DOHH2 (cell line): ENCODE data around the gene VEGFC.

Experiments
- H3F3A ChIP-seq: fragments of 200-600 bp; sonication (generic), shearing (Covaris generic); 2 replicates; pipeline ENCODE4 v1.6.0; 2016; ENCODE audit warnings: antibody characterized with exemption, mild to moderate bottlenecking; ENCODE audit not compliant: control insufficient read depth, insufficient read depth
- H3K27ac ChIP-seq: fragments of 200-600 bp; sonication (generic); 2 replicates; pipeline ENCODE4 v1.5.1; 2014; ENCODE audit warnings: low read depth, mild to moderate bottlenecking, low read length, moderate library complexity
- H3K27me3 ChIP-seq: fragments of 200-600 bp; sonication (generic); 2 replicates; pipeline ENCODE4 v1.6.1; 2014; ENCODE audit warnings: mild to moderate bottlenecking, low read length, mixed read lengths; ENCODE audit not compliant: control insufficient read depth
- H3K36me3 ChIP-seq: fragments of 200-600 bp; sonication (generic); 2 replicates; pipeline ENCODE4 v1.6.1; 2014; ENCODE audit warnings: mild to moderate bottlenecking, low read length, moderate library complexity, mixed read lengths; ENCODE audit not compliant: control insufficient read depth
- H3K4me1 ChIP-seq: fragments of 200-600 bp; sonication (generic); 2 replicates; pipeline ENCODE4 v1.6.1; 2014; ENCODE audit warnings: mild to moderate bottlenecking, low read length, mixed read lengths; ENCODE audit not compliant: control insufficient read depth
- H3K4me2 ChIP-seq: fragments of 200-600 bp; sonication (generic); 2 replicates; pipeline ENCODE4 v1.6.0; 2014; ENCODE audit warnings: mild to moderate bottlenecking, low read length, moderate library complexity
- H3K4me3 ChIP-seq: fragments of 200-600 bp; sonication (generic); 2 replicates; pipeline ENCODE4 v1.5.1; 2014; ENCODE audit warnings: mild to moderate bottlenecking, low read length, mixed read lengths
- H3K79me2 ChIP-seq: fragments of 200-600 bp; sonication (generic); 2 replicates; pipeline ENCODE4 v1.6.1; 2014; ENCODE audit warnings: mild to moderate bottlenecking, low read length, mixed read lengths; ENCODE audit not compliant: control insufficient read depth
- H3K9me2 ChIP-seq: fragments of 200-600 bp; sonication (generic); replicated peaks from 2 replicates; pipeline ENCODE4 v1.6.1; 2014; ENCODE audit warnings: mild to moderate bottlenecking, low read length, mixed read lengths; ENCODE audit not compliant: control insufficient read depth
- H3K9me3 ChIP-seq: fragments of 200-600 bp; sonication (generic); 2 replicates; pipeline ENCODE4 v1.6.1; 2014; ENCODE audit warnings: antibody characterized with exemption, low read length, mixed read lengths; ENCODE audit not compliant: control insufficient read depth, insufficient read depth
- H4K20me1 ChIP-seq: fragments of 200-600 bp; sonication (generic); 2 replicates; pipeline ENCODE4 v1.6.0; 2014; ENCODE audit warnings: low read depth, mild to moderate bottlenecking, antibody characterized with exemption, low read length, moderate library complexity; ENCODE audit not compliant: control insufficient read depth, insufficient read depth
- CTCF ChIP-seq: fragments of 200-600 bp; sonication (generic); IDR thresholded peaks from one replicate; pipeline ENCODE4 v1.5.1; 2014; ENCODE audit warnings: antibody characterized with exemption, mild to moderate bottlenecking, low read depth, low read length; ENCODE audit not compliant: poor library complexity, severe bottlenecking
- EZH2phosphoT487 ChIP-seq: fragments of 200-600 bp; sonication (generic); IDR thresholded peaks from 2 replicates; pipeline ENCODE4 v1.6.1; 2017; ENCODE audit warnings: borderline replicate concordance, mild to moderate bottlenecking, antibody characterized with exemption, low read length, moderate library complexity, mixed read lengths

Gene VEGFC

GRCh38 chr4:176753049-176753448, 39.7 kb downstream of the VEGFC start:
- no peaks in the 10 kb centered on the region for H3K27me3 ChIP-seq
- no peaks in the 10 kb centered on the region for H3K9me3 ChIP-seq
- no peak overlapping the region for H3K4me2 ChIP-seq
- no peaks in the 10 kb centered on the region for H3K79me2 ChIP-seq
- H3K4me1 ChIP-seq: no peaks in the 10 kb centered on the region
- no peak overlapping the region for H3K4me3 ChIP-seq
- H3K27ac ChIP-seq: no peak overlapping the region
- no peaks in the 10 kb centered on the region for H3K9me2 ChIP-seq
- no peaks in the 10 kb centered on the region for H3F3A ChIP-seq
- no peak for TF ChIP-seq CTCF
- no peak for TF ChIP-seq EZH2phosphoT487
- H3K36me3 ChIP-seq: no peaks in the 10 kb centered on the region
- no peaks in the 10 kb centered on the region for H4K20me1 ChIP-seq

GRCh38 chr4:176752191-176752749, 40.5 kb downstream of the VEGFC start:
- H3F3A ChIP-seq: no peaks in the 10 kb centered on the region
- TF ChIP-seq EZH2phosphoT487 (no peak), CTCF (no peak)

GRCh38 chr4:176751061-176751460, 41.7 kb downstream of the VEGFC start:
- Histone ChIP-seq H3K9me2 (no peaks in the 10 kb centered on the region), H3K79me2 (no peaks in the 10 kb centered on the region), H3K4me2 (no peak overlapping the region), H3K4me1 (no peaks in the 10 kb centered on the region), H3F3A (no peaks in the 10 kb centered on the region), H4K20me1 (no peaks in the 10 kb centered on the region), H3K36me3 (no peaks in the 10 kb centered on the region), H3K27ac (no peak overlapping the region), H3K27me3 (no peaks in the 10 kb centered on the region), H3K4me3 (no peak overlapping the region), H3K9me3 (no peaks in the 10 kb centered on the region)
- TF ChIP-seq EZH2phosphoT487 (no peak), CTCF (no peak)

More at GRCh38 chr4:176752191-176752749, 40.5 kb downstream of the VEGFC start:
- H3K27me3 ChIP-seq: no peaks in the 10 kb centered on the region
- no peak overlapping the region for H3K4me2 ChIP-seq
- H3K9me3 ChIP-seq: no peaks in the 10 kb centered on the region
- H3K36me3 ChIP-seq: no peaks in the 10 kb centered on the region
- no peak overlapping the region for H3K27ac ChIP-seq
- H3K9me2 ChIP-seq: no peaks in the 10 kb centered on the region
- no peak overlapping the region for H3K4me3 ChIP-seq
- no peaks in the 10 kb centered on the region for H3K79me2 ChIP-seq
- H3K4me1 ChIP-seq: no peaks in the 10 kb centered on the region
- H4K20me1 ChIP-seq: no peaks in the 10 kb centered on the region
